Spleen (tissue), 7 donors: ENCODE results near the gene PBRM1.

Source experiments
- CTCF ChIP-seq, 11 experiments: fragments of 200-600 bp in 7 of 11; fragments of 450-650 bp in 4 of 11; sonication (generic) in 4 of 11; IDR thresholded peaks in 8 of 11; conservative IDR thresholded peaks in 3 of 11; 1 replicate in 7 of 11; 2 replicates in 4 of 11; pipeline versions ENCODE4 v1.4.0 to v1.8.0; 2016 to 2021; ENCODE audit warnings: antibody characterized with exemption in 11 of 11, inconsistent platforms in 4 of 11, mild to moderate bottlenecking in 1 of 11
- POLR2A ChIP-seq, 3 donors: fragments of 450-650 bp; IDR thresholded peaks; one replicate each; pipeline ENCODE4 v1.5.1; 2017; ENCODE audit warnings: antibody characterized with exemption in 3 of 3, mild to moderate bottlenecking in 1 of 3
- POLR2AphosphoS5 ChIP-seq, 3 donors: sonication (generic); formaldehyde crosslinking; IDR thresholded peaks; one replicate each; pipeline ENCODE4 v1.5.1; 2017; ENCODE audit warnings: antibody characterized with exemption in 3 of 3
- donor health status: DM: no; HTN: no; CAD: no; lungs with moderate emphysema.
- donor health status: DM: no; HTN: no; CAD: no.
- donor health status: DM: no; HTN: no; CAD: no.

- TF ChIP-seq CTCF (IDR thresholded peaks at IDR 0.05 in 8 of 11, conservative IDR thresholded peaks at IDR 0.05 in 3 of 11) (no peak), POLR2AphosphoS5 (IDR thresholded peaks at IDR 0.05) (no peak), POLR2A (IDR thresholded peaks at IDR 0.05) (no peak)
Observed at GRCh38 chr3:52568069-52568468, 117.6 kb downstream of the PBRM1 start.
